ENCODE results near the gene HOXA13.

The HOXA13 gene

DNA sequence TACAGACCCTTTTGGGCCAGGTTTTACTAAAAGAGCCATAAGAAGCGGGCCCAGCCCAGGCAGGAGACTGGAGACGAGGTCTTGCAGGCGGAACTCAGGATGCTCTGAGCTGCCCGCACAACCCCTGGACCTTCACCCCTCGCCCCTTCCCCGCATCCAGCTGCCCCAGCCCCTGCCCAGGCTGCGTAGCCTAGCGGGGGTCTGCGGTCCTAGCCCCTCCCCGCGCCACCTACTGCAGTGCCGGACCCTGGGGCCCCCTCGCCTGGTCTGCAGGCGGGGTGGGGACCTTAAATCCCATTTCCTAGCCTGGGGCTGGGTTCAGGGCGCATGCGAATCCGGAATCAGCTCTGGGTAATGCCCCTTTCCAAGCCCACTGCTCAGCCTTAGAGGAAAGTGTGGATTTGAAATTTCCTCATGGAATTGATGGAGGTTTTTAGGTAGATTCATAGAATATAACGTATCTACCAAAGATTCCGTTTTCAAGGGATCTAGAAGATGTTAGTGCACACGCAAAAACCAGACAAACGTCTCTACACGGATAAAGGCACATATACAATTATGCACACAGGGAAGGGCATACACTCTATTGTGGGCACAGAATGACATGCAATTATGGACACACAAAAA, 47.0 kb downstream of the HOXA13 start:
- Mint-ChIP-seq H3K27me3 (peaks cover 90% of the 10 kb centered on the region), H3K4me3 (no peak overlapping the region), H3K4me1 (ENCODE audit: low read depth) (peaks cover 49% of the 10 kb centered on the region), H3K9me3 (no peaks in the 10 kb centered on the region), H3K36me3 (ENCODE audit: low read depth) (no peaks in the 10 kb centered on the region), H3K27ac (no peak overlapping the region)

DNA sequence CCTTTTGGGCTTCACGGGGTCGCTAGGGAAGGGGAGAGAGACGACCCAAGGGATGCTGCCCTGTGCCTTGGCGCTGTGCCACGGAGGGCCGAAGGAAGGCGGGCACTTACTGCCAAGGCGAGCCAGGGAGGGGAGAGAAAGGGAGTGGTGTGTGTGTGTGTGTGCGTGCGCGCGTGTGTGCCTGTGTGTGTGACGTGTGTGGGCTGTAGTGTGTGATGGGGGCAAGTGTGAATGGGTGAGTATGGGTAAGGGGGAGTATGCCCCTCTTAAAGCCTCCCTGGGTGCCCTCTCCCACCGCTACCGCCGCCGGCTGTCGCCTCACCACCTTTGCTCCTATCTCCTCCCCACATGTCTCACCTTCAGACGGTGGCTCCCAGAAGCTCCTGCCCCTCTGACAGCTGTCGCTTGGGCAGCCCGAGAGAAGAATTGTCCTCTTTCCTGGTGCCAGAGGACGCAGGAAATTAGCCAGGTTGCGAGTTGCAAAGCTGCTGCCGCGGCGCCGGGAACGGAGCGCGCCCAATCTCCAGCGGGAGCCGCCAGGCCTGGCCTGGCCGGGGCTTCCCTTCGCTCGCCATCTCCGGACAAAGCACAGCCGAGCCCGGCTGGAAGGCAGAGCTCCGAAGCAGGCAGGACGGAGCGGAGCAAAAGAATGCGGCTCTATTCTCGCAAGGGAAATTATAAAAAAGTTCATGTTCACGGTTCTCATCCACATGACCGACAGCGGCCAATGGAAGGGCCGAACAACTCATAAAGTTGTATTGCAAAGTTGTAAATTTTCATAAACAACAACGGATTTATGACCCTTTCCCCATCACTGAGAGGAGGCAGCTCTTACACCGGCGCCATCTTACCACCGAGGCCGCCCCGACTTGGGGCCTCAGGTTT, 47.7 kb downstream of the HOXA13 start, which contains the start of gene HOXA3:
TSS of gene HOXA3 (minus strand) at position 653 of the 885 bp plus-strand sequence. CDS start 41,943 bp downstream, outside the sequence.
- Mint-ChIP-seq H3K36me3 (ENCODE audit: low read depth) (no peaks in the 10 kb centered on the region), H3K4me1 (ENCODE audit: low read depth) (peaks cover 45% of the 10 kb centered on the region), H3K4me3 (peak within 1 kb of the TSS; percentile 71), H3K27ac (peak within 1 kb of the TSS; percentile 41), H3K27me3 (peaks cover 86% of the 10 kb centered on the region), H3K9me3 (no peaks in the 10 kb centered on the region)

DNA sequence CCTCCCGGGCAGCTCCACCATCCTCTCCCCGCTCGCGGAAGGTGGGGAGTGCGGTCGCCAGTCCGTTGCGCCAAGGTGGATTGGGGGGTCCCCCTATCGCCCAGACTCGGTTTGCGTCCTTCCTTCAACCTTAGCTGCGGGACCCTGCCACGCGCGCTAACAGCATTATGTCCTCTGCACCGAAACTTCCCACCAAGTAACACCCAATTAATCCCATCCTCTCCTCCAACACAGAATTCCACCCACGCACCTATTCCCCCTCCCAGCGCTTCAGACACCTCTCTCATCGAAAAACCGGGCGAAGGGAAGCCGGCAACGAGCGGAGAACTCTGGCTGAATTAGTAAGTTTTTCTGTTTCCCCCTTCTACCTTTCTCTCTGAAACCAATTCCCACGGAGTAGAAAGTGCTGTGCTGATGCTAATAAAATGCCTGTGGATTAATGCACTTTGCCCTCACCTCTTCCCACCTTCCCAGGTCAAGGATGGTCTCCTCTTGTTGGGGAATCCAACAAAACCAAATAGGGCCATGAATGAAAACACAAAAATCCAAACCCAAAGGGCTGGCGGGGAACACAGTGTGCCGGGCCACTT, 48.5 kb downstream of the HOXA13 start:
- peak overlapping the region; percentile 55 for H3K27ac Mint-ChIP-seq
- no peaks in the 10 kb centered on the region for H3K9me3 Mint-ChIP-seq
- H3K4me1 Mint-ChIP-seq (ENCODE audit: low read depth) = peaks cover 40% of the 10 kb centered on the region
- peaks cover 88% of the 10 kb centered on the region for H3K27me3 Mint-ChIP-seq
- H3K4me3 Mint-ChIP-seq = peak overlapping the region; percentile 71
- H3K36me3 Mint-ChIP-seq (ENCODE audit: low read depth) = no peaks in the 10 kb centered on the region

GRCh38 chr7:27150568-27151340, 49.1 kb downstream of the HOXA13 start:
- H3K4me1 Mint-ChIP-seq (ENCODE audit: low read depth) = peaks cover 37% of the 10 kb centered on the region
- H3K9me3 Mint-ChIP-seq = no peaks in the 10 kb centered on the region
- no peaks in the 10 kb centered on the region for H3K36me3 Mint-ChIP-seq (ENCODE audit: low read depth)
- peak overlapping the region; percentile 55 for H3K27ac Mint-ChIP-seq
- peak overlapping the region; percentile 71 for H3K4me3 Mint-ChIP-seq
- peaks cover 88% of the 10 kb centered on the region for H3K27me3 Mint-ChIP-seq

DNA sequence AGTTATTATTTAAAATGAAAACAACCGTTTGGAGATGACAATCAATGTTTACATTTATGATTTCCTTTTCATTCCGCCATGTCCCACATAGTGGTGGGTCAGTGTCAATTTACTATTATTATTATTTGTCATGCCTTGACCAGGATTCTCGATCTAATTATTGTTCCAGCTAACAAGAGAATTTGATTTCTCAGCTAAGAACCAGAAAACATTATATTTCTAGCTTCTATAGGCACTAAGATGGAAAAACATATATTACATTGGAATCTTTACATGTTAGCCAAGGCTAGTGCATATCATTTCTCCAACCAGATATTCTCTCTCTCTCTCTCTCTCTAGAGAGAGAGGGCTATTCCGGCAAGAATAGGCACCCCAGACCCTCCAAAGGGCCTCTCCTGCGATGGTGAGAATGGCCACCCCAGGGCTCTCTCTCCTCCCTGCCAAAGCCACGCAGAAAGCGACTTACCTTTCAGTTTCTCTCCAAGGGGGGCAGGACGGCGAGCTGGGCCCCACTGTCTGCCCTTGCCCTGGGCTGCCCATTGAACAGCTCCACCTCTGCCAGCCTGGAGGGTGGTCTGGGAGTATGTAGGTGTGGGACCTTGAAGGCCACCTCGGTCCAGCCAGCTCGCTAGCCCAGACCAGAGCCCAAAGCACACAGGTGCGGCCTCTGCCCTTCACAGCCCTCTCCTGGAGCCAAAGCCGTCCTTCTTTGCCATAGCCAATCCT, 49.9 kb downstream of the HOXA13 start:
- H3K36me3 Mint-ChIP-seq (ENCODE audit: low read depth) = no peaks in the 10 kb centered on the region
- H3K4me1 Mint-ChIP-seq (ENCODE audit: low read depth) = peaks cover 30% of the 10 kb centered on the region
- H3K9me3 Mint-ChIP-seq = no peaks in the 10 kb centered on the region
- H3K4me3 Mint-ChIP-seq = peak overlapping the region; percentile 71
- no peak overlapping the region for H3K27ac Mint-ChIP-seq
- H3K27me3 Mint-ChIP-seq = peaks cover 84% of the 10 kb centered on the region

DNA sequence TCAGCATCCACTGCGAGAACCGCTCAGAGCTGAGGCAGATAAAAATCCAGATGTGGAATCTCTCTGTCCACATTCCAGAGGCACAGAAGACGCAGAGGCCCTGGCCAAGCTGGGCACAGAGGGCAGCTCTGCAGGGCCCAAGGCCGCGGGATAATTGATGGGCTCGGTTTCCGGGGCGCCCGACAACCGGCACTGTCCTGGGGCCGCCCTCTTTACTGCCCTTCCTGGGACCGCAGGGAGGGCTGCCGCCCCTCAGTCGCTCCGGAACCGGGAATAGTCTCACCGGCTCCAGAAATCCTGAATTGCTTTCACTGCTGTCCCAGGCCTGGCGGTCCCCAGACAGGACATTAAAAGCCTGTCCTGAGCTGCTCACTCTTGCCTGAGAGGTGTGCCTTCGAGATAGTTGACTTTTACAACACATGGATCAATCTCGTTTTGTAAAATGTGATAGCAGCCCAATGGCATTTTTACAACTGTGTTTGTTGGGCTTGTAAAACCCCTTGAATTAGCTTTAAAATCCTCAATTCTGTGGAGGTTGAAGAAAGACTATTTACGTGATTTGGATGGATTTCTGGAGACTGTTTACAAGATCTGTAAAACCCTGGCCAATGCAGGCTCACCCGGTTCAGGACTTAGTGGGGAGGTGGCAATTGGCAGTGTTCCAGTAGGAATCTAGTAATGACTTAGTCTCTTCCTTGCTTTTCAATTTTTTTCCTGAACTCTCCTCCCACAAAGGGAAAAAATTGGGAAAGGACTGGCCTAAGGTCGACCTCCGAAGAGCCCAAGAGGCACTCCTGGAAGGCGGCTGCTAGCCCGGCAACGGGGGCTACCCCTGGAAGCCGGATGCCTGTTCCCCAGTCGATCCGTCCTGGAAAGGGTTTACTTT, 50.9 kb downstream of the HOXA13 start:
- Mint-ChIP-seq H3K36me3 (ENCODE audit: low read depth) (no peaks in the 10 kb centered on the region), H3K27ac (no peak overlapping the region), H3K4me1 (ENCODE audit: low read depth) (peaks cover 21% of the 10 kb centered on the region), H3K27me3 (peaks cover 76% of the 10 kb centered on the region), H3K4me3 (no peak overlapping the region), H3K9me3 (no peaks in the 10 kb centered on the region)

DNA sequence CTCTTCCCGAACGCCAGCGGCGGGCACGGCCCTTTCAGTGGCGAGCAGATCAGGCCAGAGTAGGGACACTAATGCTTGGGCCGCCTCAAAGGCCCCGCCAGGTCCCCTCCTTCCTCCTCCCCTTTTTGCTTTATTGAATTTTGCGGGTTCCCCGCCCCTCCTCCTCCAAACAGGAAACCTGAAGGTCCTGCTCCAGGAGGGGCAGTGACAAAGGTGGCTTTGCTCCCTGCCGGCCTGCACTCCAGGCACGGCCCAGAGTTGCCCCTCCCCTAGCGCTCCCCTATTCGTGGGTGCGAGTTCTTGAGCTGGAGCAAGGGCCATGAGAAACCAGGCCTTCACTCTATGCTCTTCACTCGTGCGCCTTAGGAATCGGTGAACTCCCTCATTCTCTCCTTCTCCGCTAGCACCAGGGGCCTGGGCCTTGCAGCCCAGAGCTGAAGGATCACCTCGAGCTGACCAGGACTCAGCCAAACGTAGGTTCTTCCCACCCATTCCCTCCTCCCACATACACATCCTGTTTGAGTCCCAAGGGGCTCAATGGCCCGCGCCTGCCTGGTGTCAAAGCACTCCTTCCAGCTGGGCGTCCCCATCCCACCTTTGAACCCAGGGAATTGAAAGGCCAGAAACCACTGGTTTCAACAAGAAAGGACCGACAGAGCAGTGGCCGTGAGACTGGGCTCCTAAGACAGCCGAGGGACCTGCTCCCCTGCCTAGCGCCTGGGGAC, 51.7 kb downstream of the HOXA13 start:
- H3K27me3 Mint-ChIP-seq = peaks cover 68% of the 10 kb centered on the region
- H3K9me3 Mint-ChIP-seq = no peaks in the 10 kb centered on the region
- H3K4me3 Mint-ChIP-seq = peak overlapping the region; percentile 66
- no peaks in the 10 kb centered on the region for H3K36me3 Mint-ChIP-seq (ENCODE audit: low read depth)
- H3K4me1 Mint-ChIP-seq (ENCODE audit: low read depth) = peaks cover 21% of the 10 kb centered on the region
- no peak overlapping the region for H3K27ac Mint-ChIP-seq

GRCh38 chr7:27147199-27148030, 52.5 kb downstream of the HOXA13 start, which contains the start of gene HOXA6:
TSS of gene HOXA6 (minus strand) at chr7:27147774. CDS start at chr7:27147749, 25 bp downstream.
- Mint-ChIP-seq H3K4me1 (ENCODE audit: low read depth) (peaks cover 21% of the 10 kb centered on the region), H3K36me3 (ENCODE audit: low read depth) (no peaks in the 10 kb centered on the region), H3K27me3 (peaks cover 67% of the 10 kb centered on the region), H3K4me3 (peak within 1 kb of the TSS; percentile 66), H3K9me3 (no peaks in the 10 kb centered on the region), H3K27ac (no peak within 1 kb of the TSS)

DNA sequence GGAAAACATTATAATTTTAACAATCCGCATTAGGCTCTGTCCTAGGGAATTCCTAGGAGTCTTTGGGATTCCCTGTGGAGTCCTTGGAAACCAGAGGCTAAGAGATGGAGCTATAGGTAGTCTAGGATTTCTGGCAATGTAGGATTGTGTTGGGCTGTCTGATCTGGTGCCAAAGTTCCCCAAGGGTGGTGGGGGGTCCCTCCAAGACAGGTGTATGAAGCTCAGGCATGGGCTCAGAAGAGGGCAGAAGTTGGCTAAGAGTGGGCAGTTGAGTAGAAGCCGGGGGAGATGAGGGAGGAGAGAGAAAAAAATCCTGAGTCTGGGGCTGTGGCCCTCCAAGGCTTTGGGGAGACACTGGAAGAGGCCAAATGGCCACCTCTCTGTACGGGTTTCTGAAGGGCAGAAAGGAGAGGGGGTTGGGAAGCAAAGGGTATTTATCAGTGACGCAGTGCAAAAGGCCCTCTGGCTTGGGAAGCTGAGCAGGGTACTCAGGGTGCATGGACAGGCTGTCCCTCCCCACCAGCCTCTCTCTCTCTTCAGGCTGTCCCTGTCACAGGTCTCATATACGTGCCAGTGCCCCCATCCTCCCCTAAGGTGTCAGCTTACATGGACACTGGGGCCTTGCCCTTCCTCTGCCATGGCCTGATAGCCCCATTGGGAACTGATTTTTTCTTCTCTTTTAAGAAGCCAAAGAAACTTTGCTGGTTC, 53.2 kb downstream of the HOXA13 start:
- H3K36me3 Mint-ChIP-seq (ENCODE audit: low read depth) = no peaks in the 10 kb centered on the region
- H3K9me3 Mint-ChIP-seq = no peaks in the 10 kb centered on the region
- peaks cover 60% of the 10 kb centered on the region for H3K27me3 Mint-ChIP-seq
- peaks cover 16% of the 10 kb centered on the region for H3K4me1 Mint-ChIP-seq (ENCODE audit: low read depth)
- H3K4me3 Mint-ChIP-seq = no peak overlapping the region
- H3K27ac Mint-ChIP-seq = no peak overlapping the region

DNA sequence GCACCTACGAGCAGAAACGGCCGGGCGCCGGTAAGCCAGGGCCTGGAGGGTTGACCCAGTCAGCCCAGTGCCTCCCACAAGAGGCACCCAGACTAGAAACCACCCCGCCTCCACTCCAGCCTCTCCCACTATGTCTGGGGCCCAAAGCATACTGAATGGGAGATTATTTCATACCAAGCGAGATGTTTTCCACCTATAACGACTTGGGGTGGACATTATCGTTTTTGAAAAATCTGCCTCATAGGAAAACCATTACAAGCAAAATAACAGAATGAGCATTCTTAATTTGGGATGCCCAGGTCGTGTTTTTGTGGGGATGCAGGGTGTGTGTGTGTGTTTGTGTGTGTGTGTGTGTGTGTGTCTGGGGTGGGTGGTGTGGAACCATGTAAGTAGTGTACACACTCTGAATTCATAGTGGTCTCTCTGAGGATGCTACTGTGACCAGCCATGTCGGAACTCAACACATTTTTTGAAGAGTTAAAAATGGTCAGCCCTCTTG, 53.9 kb downstream of the HOXA13 start:
- Mint-ChIP-seq H3K36me3 (ENCODE audit: low read depth) (no peaks in the 10 kb centered on the region), H3K4me1 (ENCODE audit: low read depth) (peaks cover 9% of the 10 kb centered on the region), H3K27ac (no peak overlapping the region), H3K4me3 (no peak overlapping the region), H3K9me3 (no peaks in the 10 kb centered on the region), H3K27me3 (peaks cover 53% of the 10 kb centered on the region)

DNA sequence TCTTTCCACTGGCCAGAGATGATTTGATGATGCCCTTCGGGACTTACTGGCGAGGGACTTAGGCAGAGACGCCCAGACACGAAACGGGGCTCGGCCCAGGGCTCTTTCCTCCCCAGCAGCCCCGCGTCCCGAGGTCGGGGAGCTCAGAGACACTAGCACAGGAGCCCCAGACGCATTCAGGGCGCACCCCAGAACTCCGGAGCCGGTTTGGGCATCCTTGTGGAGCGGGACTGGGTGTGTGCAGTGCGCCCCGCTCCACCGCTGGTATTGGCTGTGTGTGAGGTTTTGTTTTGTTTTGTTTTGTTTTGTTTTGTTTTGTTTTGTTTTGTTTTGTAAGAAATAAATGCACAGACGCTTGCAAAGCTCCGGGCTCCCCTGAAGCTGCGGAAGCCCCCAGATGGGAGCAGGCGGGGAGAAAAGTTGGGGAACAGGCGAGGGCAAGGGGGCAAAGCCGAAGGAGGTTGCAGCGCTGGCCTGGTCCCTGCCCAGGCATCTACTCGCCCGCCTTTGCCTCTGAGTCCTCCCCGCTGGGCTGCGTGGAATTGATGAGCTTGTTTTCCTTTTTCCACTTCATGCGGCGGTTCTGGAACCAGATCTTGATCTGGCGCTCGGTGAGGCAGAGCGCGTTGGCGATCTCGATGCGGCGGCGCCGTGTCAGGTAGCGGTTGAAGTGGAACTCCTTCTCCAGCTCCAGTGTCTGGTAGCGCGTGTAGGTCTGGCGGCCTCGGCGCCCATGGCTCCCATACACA, 54.6 kb downstream of the HOXA13 start:
- H3K27ac Mint-ChIP-seq = no peak overlapping the region
- peaks cover 48% of the 10 kb centered on the region for H3K27me3 Mint-ChIP-seq
- peaks cover 7% of the 10 kb centered on the region for H3K4me1 Mint-ChIP-seq (ENCODE audit: low read depth)
- no peaks in the 10 kb centered on the region for H3K9me3 Mint-ChIP-seq
- no peaks in the 10 kb centered on the region for H3K36me3 Mint-ChIP-seq (ENCODE audit: low read depth)
- no peak overlapping the region for H3K4me3 Mint-ChIP-seq

All from stimulated activated naive CD8-positive, alpha-beta T cell treated with anti-CD3 and anti-CD28 coated beads, Interleukin-15, Interleukin-2, amounts not matched to agents 100 ng/mL and 50 ng/mL, for 24 hours (primary cell).